OCI-LY1 (cell line): Measurements from ENCODE around the gene ZFP92.

Source experiments
- H2AFZ ChIP-seq: fragments of 200-600 bp; sonication (generic), shearing (Covaris generic); 2 replicates; pipeline ENCODE4 v1.6.0; 2014; ENCODE audit warnings: antibody characterized with exemption, mild to moderate bottlenecking, low read length
- H3F3A ChIP-seq: fragments of 200-600 bp; sonication (generic), shearing (Covaris generic); 2 replicates; pipeline ENCODE4 v1.6.0; 2014; ENCODE audit warnings: mild to moderate bottlenecking, antibody characterized with exemption, low read length, moderate library complexity; ENCODE audit not compliant: insufficient read depth
- H3K27ac ChIP-seq: fragments of 200-600 bp; sonication (generic); 2 replicates; pipeline ENCODE4 v1.5.1; 2014; ENCODE audit warnings: low read length, mixed run types, mild to moderate bottlenecking, low read depth; ENCODE audit not compliant: poor library complexity, severe bottlenecking
- H3K27me3 ChIP-seq: fragments of 200-600 bp; sonication (generic); 2 replicates; pipeline ENCODE4 v1.6.0; 2014; ENCODE audit warnings: antibody characterized with exemption, mild to moderate bottlenecking, low read length, moderate library complexity; ENCODE audit not compliant: insufficient read depth
- H3K36me3 ChIP-seq: fragments of 200-600 bp; sonication (generic); 2 replicates; pipeline ENCODE4 v1.6.1; 2014; ENCODE audit warnings: mild to moderate bottlenecking, antibody characterized with exemption, low read length, moderate library complexity, mixed read lengths; ENCODE audit not compliant: insufficient read depth
- H3K4me1 ChIP-seq: fragments of 200-600 bp; sonication (generic); 2 replicates; pipeline ENCODE4 v1.5.1; 2014; ENCODE audit warnings: mild to moderate bottlenecking, low read length, moderate library complexity; ENCODE audit not compliant: insufficient read depth, severe bottlenecking
- H3K4me2 ChIP-seq: fragments of 200-600 bp; sonication (generic), shearing (Covaris generic); 2 replicates; pipeline ENCODE4 v1.6.1; 2014; ENCODE audit warnings: low read length
- H3K4me3 ChIP-seq: fragments of 200-600 bp; sonication (generic); 2 replicates; pipeline ENCODE4 v1.5.1; 2014; ENCODE audit warnings: low read length, low read depth, mild to moderate bottlenecking, mixed read lengths; ENCODE audit not compliant: poor library complexity, severe bottlenecking
- H3K79me2 ChIP-seq: fragments of 200-600 bp; shearing (Covaris generic); 2 replicates; pipeline ENCODE4 v1.6.1; 2016; ENCODE audit warnings: mixed run types, low read length, mixed read lengths; ENCODE audit not compliant: insufficient read depth
- H3K9ac ChIP-seq: fragments of 200-600 bp; sonication (generic), shearing (Covaris generic); 2 replicates; pipeline ENCODE4 v1.6.1; 2014; ENCODE audit warnings: mild to moderate bottlenecking, low read length, mixed read lengths
- H3K9me2 ChIP-seq: fragments of 200-600 bp; sonication (generic), shearing (Covaris generic); 2 replicates; pipeline ENCODE4 v1.6.1; 2014; ENCODE audit warnings: low read depth, mild to moderate bottlenecking, low read length, mixed read lengths
- H3K9me3 ChIP-seq: fragments of 200-600 bp; shearing (Covaris generic); 2 replicates; pipeline ENCODE4 v1.6.1; 2014; ENCODE audit warnings: low read length, mixed read lengths
- H4K20me1 ChIP-seq: fragments of 200-600 bp; sonication (generic), shearing (Covaris generic); 2 replicates; pipeline ENCODE4 v1.6.0; 2016; ENCODE audit warnings: mild to moderate bottlenecking, low read length; ENCODE audit not compliant: insufficient read depth
- EZH2 ChIP-seq: fragments of 200-600 bp; sonication (generic), shearing (Covaris generic); IDR thresholded peaks from 2 replicates; pipeline ENCODE4 v1.8.0; 2017; ENCODE audit warnings: borderline replicate concordance, mixed run types, mild to moderate bottlenecking, antibody characterized with exemption, low read length, moderate library complexity, mixed read lengths
- TF ChIP-seq, protein P1 (sequence below): fragments of 200-600 bp; sonication (generic), shearing (Covaris generic); IDR thresholded peaks from 2 replicates; pipeline ENCODE4 v1.5.1; 2017; ENCODE audit warnings: mild to moderate bottlenecking, antibody characterized with exemption, low read length, moderate library complexity, mixed read lengths

Gene ZFP92

GRCh38 chrX:153395613-153396319, 15.5 kb upstream of the ZFP92 start:
- no peak overlapping the region for H3K4me2 ChIP-seq
- no peak overlapping the region for H2AFZ ChIP-seq
- TF ChIP-seq, protein P1, sequence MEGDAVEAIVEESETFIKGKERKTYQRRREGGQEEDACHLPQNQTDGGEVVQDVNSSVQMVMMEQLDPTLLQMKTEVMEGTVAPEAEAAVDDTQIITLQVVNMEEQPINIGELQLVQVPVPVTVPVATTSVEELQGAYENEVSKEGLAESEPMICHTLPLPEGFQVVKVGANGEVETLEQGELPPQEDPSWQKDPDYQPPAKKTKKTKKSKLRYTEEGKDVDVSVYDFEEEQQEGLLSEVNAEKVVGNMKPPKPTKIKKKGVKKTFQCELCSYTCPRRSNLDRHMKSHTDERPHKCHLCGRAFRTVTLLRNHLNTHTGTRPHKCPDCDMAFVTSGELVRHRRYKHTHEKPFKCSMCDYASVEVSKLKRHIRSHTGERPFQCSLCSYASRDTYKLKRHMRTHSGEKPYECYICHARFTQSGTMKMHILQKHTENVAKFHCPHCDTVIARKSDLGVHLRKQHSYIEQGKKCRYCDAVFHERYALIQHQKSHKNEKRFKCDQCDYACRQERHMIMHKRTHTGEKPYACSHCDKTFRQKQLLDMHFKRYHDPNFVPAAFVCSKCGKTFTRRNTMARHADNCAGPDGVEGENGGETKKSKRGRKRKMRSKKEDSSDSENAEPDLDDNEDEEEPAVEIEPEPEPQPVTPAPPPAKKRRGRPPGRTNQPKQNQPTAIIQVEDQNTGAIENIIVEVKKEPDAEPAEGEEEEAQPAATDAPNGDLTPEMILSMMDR = no peak
- no peak for TF ChIP-seq EZH2
- H3K4me1 ChIP-seq = no peaks in the 10 kb centered on the region
- no peaks in the 10 kb centered on the region for H4K20me1 ChIP-seq
- no peak overlapping the region for H3K4me3 ChIP-seq
- H3K79me2 ChIP-seq = no peaks in the 10 kb centered on the region
- H3K27ac ChIP-seq = no peak overlapping the region
- no peak overlapping the region for H3K9ac ChIP-seq
- no peaks in the 10 kb centered on the region for H3K27me3 ChIP-seq
- no peaks in the 10 kb centered on the region for H3K36me3 ChIP-seq
- H3K9me3 ChIP-seq = no peaks in the 10 kb centered on the region
- H3K9me2 ChIP-seq = no peaks in the 10 kb centered on the region
- H3F3A ChIP-seq = no peaks in the 10 kb centered on the region

- no peak overlapping the region for H3K27ac ChIP-seq
- H3K4me2 ChIP-seq = no peak overlapping the region
- H3K9me3 ChIP-seq = no peaks in the 10 kb centered on the region
- H3K4me3 ChIP-seq = no peak overlapping the region
- H3K27me3 ChIP-seq = no peaks in the 10 kb centered on the region
- H2AFZ ChIP-seq = no peak overlapping the region
- H3K36me3 ChIP-seq = no peaks in the 10 kb centered on the region
- TF ChIP-seq EZH2 = no peak
- TF ChIP-seq, protein P1 = no peak
- H3K9ac ChIP-seq = no peak overlapping the region
- H3F3A ChIP-seq = no peaks in the 10 kb centered on the region
- no peaks in the 10 kb centered on the region for H3K9me2 ChIP-seq
- H3K4me1 ChIP-seq = no peaks in the 10 kb centered on the region
- no peaks in the 10 kb centered on the region for H3K79me2 ChIP-seq
- H4K20me1 ChIP-seq = no peaks in the 10 kb centered on the region
Measured at GRCh38 chrX:153396320-153397195, 14.7 kb upstream of the ZFP92 start.

- Histone ChIP-seq H3K4me2 (no peak overlapping the region), H3K9me3 (no peaks in the 10 kb centered on the region), H3K36me3 (no peaks in the 10 kb centered on the region), H2AFZ (no peak overlapping the region), H3K27ac (no peak overlapping the region), H3K4me3 (no peak overlapping the region), H4K20me1 (no peaks in the 10 kb centered on the region), H3K4me1 (no peaks in the 10 kb centered on the region), H3K27me3 (no peaks in the 10 kb centered on the region), H3K79me2 (no peaks in the 10 kb centered on the region), H3K9me2 (no peaks in the 10 kb centered on the region), H3F3A (no peaks in the 10 kb centered on the region), H3K9ac (no peak overlapping the region)
- TF ChIP-seq EZH2 = no peak
- TF ChIP-seq, protein P1 = no peak
Measured at GRCh38 chrX:153397256-153397960, 13.9 kb upstream of the ZFP92 start.
